Retinal pigment epithelial cell (primary cell): ENCODE data around the gene ECHS1.

Experiments used
- DNase-seq: peaks from one replicate; pipeline ENCODE4 v3.0.0-alpha.2; 2010; ENCODE audit warnings: low read depth
- H3K4me3 ChIP-seq: 2 replicates; pipeline ENCODE4 v1.5.1; 2011; ENCODE audit warnings: mild to moderate bottlenecking, low read length, control low read depth, moderate library complexity
- TF ChIP-seq, protein P1 (sequence below): conservative IDR thresholded peaks from 2 replicates; pipeline ENCODE4 v1.5.1; 2011; ENCODE audit warnings: low read depth, low read length, control low read depth, inconsistent platforms

The ECHS1 gene

DNA sequence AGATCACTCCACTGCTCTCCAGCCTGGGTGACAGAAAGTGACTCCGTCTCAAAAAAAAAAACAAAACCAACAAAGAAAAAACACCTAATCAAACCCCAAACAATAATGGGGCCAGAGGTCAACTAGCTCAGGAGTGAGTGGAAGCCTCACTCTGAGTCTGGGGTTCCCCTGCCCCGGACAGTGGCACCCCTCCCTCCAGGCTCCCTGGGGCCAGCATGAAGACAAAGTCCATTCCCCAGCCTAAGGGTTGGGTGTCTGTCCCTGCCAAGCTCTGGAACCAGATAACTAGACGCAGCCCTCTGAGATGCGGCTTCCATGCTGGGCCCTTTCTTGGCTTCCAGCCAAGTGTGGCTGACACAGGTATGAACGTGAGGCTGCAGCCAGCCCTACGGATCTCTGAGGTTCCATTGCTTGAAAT lies 13.6 kb downstream of the ECHS1 start:
- H3K4me3 ChIP-seq: no peak overlapping the region
- TF ChIP-seq, protein P1, sequence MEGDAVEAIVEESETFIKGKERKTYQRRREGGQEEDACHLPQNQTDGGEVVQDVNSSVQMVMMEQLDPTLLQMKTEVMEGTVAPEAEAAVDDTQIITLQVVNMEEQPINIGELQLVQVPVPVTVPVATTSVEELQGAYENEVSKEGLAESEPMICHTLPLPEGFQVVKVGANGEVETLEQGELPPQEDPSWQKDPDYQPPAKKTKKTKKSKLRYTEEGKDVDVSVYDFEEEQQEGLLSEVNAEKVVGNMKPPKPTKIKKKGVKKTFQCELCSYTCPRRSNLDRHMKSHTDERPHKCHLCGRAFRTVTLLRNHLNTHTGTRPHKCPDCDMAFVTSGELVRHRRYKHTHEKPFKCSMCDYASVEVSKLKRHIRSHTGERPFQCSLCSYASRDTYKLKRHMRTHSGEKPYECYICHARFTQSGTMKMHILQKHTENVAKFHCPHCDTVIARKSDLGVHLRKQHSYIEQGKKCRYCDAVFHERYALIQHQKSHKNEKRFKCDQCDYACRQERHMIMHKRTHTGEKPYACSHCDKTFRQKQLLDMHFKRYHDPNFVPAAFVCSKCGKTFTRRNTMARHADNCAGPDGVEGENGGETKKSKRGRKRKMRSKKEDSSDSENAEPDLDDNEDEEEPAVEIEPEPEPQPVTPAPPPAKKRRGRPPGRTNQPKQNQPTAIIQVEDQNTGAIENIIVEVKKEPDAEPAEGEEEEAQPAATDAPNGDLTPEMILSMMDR: no peak
- no peak for DNase-seq

DNA sequence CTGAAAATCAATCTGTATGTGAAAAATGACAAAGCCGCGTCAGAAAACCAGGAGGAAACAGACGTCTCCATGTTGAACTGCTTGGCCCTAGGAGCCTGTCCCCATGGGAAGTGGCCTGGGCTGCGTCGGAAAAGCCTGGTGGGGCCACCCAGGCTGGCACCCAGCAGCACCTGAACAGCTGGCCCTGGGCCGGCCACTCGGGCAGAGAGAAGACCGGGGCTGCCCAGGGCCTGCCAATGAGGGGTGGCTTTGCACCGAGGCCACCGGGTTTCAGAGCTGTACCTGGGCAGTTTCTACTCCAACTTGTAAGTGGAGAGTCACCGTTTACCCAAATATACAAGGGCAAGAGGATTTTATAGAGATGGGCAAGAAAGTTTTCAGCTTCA lies 14.2 kb downstream of the ECHS1 start:
- no peak overlapping the region for H3K4me3 ChIP-seq
- no peak for DNase-seq
- TF ChIP-seq, protein P1: no peak

DNA sequence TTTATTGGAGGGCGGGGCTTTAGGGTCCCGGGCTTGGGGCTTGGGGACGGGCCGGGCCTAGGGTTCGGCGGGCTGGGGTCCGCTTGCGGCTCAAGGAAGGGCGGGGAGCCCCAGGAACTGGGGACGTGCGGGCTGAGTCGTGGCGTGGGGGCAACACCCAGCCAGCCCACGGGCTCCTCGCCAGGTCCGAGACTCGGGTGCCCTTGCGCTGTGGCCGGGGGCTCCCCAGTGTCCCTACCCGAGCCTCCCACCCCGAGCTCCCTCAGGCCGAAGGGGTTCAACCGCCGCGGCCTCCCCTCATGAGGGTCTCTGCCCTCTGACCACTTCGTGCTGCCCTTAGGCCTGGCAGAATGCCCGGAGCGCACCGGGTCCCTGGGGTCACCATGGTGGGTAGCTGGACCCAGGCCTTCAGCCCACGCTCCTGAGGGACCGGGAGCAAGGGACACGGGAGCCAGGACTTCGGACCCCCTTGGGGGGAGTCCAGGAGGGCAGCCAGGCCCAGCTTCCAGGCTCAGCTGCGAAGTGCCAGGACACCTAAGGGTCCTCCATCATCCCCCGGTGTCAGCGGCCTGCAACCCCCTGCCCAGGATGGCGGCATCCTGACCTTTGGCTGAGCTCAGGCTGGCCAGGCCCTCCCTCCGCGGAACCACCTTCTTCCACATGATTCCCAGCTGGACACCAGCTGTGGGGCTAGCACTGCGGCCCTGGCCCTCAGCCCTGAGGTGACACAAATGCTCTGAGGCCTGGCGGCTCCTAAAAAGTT lies 14.8 kb downstream of the ECHS1 start:
- H3K4me3 ChIP-seq: no peak overlapping the region
- TF ChIP-seq, protein P1: no peak

DNA sequence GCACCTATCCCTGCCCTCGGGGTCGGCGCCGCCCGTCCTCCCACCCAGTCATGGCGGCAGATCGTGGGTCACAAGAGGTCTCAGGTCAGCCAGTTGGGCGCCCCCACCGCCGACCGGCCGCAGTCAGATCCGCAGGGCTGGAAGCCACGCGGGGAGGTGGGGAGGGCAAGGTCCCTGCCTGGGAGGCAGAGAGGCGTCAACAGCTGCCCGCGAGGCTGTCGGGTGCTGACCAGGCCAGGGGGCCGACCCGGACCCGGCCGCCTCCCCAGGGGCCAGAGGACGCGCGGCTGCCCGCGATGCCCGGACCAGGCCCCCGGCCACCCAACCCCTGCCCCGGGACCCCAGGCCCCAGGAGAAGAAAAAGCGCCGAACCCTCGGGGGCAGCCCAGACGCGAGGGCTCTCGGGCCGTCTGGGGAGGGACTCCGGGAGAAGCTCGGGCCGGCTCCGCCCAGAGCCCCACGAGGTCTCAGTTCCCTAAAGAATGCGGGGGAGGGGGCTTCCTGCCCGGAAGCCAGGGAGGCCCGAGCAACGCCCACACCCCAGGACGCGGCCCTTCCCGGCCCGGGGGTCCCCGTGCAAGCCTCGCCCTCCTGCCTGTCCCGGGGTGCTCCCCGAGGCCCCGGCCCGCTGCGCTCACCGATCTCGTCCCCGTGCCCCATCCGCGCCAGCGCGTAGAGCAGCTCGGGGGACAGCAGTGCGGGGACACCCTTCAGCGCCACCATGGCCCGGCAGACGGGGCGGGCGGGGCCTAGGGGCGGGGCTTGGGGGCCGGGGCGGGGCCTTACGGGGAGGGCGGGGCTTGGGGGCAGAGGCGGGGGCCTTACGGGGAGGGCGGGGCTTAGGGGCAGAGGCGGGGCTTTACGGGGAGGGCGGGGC lies 15.6 kb downstream of the ECHS1 start, which contains the start of gene FUOM:
Gene FUOM, minus strand, starts transcription at position 735 of the 877 bp plus-strand sequence. Its CDS starts 12 bp downstream, at position 723.
- no peak for DNase-seq
- TF ChIP-seq, protein P1: no peak
- peak within 1 kb of the TSS; percentile 38 for H3K4me3 ChIP-seq

More for the DNA sequence above, 14.8 kb downstream of the ECHS1 start:
- DNase-seq: no peak

DNA sequence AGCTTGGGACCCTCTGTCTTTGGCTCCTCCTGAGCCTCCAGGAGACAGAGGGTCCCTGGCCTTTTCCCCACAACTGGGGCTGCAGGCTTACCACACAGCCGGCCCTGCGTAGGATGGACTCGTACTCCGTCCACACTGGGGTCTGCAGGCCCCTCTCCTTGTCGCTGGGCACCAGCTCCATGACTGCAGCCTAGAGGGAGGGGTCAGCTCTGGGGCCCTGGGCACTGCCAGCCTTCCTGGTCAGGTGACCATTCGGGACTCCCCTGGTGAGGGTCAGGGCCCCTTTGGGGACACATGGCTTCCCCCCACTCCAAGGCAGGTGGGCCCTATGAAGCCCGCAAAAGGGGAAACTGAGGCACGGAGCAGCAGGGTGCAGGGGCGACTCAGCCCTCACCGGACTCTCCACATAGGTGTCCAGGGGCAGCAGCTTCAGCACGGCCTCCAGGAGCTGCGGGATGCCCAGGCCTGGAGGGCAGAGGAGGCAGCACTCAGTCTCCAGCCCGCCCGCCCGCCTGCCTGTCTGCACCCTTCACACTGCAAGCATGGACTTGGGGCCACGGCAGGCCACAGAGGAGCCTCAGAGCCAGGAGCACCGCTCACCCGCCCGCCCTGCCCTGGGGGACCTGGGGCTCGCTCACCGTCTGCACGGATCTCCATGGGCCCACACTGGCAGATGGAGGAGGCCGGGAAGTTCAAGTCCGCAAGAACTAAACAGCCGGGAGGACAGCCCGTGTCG lies 16.4 kb downstream of the ECHS1 start:
- peak overlapping the region; percentile 36 for H3K4me3 ChIP-seq
- TF ChIP-seq, protein P1: no peak
- DNase-seq: no peak

DNA sequence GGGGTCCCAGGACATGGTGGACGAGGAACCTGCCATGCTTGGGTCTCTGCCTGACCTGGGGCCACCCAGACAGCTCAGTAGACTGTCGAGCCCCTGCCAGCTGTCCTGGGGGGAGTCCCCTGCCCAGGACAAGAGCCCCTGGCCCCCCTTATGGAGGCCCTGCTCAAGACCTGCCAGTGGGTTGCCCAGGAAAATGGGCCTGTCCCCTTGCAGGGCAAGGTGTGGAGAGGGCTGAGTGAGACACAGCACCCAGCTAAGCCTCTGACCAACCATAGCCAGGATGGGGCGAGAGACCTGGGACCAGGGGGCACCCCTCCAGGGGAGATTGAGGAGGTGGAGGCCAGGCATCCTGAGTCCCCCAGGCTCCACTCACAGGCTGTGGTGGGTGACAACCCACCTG lies 17.2 kb downstream of the ECHS1 start:
- DNase-seq: no peak
- TF ChIP-seq, protein P1: no peak

More for the DNA sequence above, 17.2 kb downstream of the ECHS1 start:
- no peak overlapping the region for H3K4me3 ChIP-seq
